Activated CD8-positive, alpha-beta memory T cell treated with anti-CD3 and anti-CD28 coated beads, Interleukin-2, amount 50 U/mL, for 24 hours (primary cell): ENCODE measurements around the gene PRG3.

Experiments used
- DNase-seq: peaks from one replicate; pipeline ENCODE4 v3.0.0-alpha.2; 2020; ENCODE audit errors: extremely low read depth

Gene PRG3

GRCh38 chr11:57380975-57381374 is at the start of gene PRG3:
Gene PRG3, minus strand, starts transcription at chr11:57381150. Its CDS starts 442 bp downstream, at chr11:57380708.
- DNase-seq = no peak

DNA sequence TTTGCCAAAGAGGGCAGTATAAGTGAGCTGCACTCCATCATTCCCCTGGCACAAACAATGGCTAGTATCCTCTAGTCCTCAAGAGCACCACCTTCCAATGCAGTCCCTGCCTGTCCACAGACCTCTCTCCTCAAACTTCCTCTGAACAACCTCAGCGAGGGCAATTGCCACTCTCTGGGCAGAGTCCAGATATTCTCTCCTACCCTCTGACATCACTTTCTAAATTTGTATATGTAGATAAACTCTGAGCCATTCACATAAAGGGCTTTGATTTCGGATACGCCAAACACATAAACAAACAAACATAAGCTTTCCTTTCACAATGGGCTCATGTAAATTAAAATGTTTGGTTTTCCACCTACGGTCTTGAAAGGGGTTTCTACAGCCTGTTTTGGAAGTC is 49.0 kb upstream of the PRG3 start:
- no peak for DNase-seq

- no peak for DNase-seq
These were observed 47.7 kb upstream of the PRG3 start for GRCh38 chr11:57428643-57429042.

GRCh38 chr11:57427727-57428082 is 46.8 kb upstream of the PRG3 start:
- DNase-seq = no peak

DNA sequence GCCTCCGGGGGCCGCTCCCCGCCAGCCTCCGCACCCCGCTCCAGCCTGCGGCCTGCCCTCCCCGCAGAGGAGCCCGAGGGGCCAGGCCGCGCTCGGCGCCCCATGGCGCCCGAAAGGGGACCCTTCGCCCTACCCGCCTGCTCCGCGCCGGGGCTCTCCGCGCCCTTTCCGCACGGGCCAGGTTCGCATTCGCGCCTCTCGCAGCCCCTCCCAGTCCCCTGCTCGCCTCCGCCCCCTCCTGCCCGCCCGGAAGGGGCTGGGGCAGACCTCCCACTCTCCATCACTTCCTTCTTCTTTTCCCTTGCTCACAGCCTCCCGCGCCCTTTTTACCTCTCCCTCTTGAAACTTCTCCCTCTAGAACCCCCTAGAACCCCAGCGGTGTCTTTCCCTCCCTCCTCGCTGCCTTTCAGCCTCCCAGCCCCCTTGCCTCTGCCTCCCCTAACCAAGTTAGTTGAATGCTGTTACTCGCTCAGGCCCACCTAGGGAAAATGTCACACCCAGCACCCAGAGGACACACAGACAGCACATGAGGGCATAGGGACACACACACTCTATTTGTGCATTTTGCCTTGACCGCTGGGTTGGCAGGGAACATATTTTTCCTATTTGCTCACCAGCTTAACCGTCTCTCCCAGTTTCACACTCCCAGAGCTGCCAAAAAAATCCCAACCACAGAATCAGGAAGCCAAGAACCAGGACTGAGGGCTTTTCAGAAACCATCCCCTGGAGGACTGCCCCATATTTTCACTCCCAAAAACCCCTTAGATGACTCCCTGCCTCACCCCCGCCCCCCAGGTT is 46.2 kb upstream of the PRG3 start, which contains the start of gene SLC43A3:
TSS of gene SLC43A3 (minus strand) at position 193 of the 798 bp plus-strand sequence. CDS start 949 bp downstream, outside the sequence.
- DNase-seq = peak; percentile 56

- DNase-seq = no peak
These were observed 45.5 kb upstream of the PRG3 start for GRCh38 chr11:57426439-57426928.

DNA sequence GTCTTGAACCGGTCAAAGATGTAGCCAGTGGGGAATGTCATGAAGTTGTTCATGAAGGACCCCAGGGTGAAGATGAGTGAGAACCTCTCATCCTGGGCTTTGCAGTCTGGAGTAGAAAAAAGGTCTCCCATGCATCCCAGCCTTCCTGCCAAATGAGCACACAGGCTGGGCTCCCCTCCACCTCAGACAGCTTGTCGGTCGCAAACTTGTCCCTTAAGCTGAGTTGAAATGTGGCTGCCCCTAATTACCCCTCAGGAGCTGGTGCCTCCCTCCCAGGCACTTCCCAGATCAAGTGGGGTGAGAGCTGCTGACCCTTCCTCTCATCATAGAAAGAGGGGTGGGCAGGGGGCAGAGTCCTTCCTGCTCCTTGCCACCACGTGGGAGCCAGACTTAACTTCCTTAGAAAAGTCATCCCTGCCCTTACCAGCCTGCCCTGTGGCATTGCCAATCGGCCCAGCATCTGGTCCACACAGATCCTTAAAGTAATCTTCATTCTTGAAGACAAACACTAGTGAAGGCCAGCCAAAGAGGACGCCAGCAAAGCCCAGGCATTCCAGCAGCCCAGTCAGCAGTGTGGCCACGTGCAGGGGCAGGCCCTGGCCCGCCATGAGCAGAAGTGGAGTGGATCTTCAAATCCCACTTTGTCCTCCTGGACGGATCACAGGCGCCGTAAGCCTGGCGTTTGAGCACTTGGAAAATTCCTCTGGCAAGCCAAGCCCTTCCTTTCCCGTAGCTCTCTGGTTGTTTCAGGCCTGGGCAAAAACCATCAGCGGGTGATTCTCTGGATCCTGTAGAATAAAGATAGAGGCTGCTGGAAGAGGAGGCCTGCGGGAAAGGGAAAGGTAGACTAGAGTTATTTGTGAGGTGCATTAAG is 44.9 kb upstream of the PRG3 start:
- DNase-seq = no peak

GRCh38 chr11:57424792-57425564 is 44.0 kb upstream of the PRG3 start:
- peak; percentile 80 for DNase-seq

DNA sequence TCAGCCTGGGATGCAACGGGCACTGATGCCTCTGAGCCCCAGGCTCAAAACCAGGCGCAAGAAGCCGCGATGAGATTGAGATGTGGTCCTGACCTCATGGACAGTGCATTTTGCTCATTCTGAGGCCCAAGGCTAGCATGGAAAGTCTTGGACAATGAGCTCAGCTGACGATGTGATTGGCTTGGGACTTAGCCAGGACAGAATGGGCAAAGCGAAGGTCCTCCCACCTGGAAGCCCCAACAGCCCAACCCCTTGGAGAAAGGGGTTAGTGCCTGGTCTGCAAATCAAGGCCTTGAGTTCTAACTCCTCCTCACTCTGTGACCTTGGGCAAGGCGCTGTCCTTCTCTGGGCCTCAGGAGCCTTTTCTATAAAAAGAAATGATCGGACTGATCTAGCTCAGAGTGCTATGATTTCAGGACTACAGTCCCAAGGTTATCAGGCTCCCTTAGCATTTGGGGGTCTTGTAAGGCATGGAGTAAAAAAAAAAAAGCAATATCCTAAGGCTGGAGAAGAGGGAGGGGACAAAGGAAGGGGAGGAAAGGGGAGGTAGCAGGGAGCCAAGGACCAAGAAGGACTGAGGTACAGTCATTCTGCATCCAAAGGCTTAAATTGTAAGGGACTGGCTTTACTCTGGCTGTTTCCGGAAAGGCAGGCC is 43.3 kb upstream of the PRG3 start:
- DNase-seq = no peak

GRCh38 chr11:57422669-57423068 is 41.7 kb upstream of the PRG3 start:
- DNase-seq = no peak

DNA sequence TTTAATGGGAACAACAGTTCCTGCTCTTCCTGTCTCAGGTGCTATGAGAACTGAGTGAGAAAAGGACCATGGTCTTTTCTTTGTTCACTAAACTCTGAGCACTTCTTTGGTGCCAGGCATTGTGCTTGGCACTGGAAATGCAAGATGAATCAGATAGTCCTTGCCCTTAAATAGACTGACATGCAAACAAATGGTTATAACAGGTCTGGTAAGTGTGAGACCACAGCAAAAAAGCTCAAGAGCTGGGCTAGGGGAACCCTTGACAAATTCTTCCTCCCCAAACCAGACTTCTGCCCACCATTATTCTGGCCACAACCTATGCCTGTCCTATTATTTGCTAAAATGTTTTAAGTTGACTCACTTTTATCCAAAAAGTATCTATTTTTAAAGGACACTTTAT is 40.9 kb upstream of the PRG3 start:
- DNase-seq = no peak

DNA sequence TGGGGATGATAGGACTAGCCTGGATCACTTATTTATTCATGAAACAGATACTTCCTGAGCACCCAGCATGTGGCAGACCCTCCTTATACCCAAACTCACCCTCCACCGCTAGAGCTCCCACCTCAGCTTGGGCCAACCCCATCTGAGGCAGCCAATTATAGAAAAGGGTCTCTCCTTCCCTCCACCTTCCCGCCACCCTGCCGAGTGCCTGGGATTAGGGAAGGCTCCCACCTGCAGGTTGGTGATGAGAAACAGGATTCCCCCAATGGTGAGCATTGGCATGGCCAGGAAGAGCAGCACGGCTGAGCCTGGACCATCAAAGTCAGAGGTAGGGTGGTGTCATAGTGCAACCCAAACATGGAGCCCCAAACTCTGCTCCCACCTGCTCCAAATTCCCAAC is 40.1 kb upstream of the PRG3 start:
- no peak for DNase-seq

- DNase-seq = no peak
These were observed 38.2 kb upstream of the PRG3 start for GRCh38 chr11:57419146-57419545.

DNA sequence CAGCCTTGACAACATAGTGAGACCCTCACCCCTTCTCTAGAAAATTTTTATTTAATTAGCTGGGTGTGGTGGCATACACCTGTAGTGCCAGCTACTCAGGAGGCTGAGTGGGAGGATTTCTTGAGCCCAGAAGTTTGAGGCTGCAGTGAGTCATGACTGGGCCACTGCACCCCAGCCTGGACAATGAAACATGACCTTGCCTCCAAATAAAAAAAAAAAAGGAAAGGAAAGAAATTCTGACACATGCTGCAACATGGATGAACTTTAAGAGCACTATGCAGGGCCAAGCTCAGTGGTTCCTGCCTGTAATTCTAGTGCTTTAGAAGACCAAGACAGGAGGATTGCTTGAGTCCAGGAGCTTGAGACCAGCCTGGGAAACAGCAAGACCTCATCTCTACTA is 37.2 kb upstream of the PRG3 start:
- DNase-seq = no peak

DNA sequence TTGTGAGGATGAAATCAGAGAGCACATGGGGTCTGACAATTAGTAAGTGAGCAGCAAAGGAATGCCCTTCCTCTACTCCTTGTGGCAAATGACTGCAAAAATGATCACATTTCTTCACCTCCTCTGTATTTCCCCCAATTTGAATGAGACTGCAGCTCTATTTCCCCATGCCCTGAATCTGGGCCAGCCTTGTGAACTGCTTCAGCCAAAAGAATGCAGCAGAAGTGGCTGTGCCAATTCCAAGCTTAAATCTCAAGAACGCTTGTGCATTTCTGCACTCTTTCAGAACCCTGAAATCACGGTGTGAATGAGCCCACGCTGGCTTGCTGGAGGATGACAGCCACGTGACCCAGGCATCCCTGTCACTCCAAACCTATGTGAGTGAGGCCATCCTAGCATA is 36.1 kb upstream of the PRG3 start:
- no peak for DNase-seq

GRCh38 chr11:57416436-57416835 is 35.5 kb upstream of the PRG3 start:
- no peak for DNase-seq

DNA sequence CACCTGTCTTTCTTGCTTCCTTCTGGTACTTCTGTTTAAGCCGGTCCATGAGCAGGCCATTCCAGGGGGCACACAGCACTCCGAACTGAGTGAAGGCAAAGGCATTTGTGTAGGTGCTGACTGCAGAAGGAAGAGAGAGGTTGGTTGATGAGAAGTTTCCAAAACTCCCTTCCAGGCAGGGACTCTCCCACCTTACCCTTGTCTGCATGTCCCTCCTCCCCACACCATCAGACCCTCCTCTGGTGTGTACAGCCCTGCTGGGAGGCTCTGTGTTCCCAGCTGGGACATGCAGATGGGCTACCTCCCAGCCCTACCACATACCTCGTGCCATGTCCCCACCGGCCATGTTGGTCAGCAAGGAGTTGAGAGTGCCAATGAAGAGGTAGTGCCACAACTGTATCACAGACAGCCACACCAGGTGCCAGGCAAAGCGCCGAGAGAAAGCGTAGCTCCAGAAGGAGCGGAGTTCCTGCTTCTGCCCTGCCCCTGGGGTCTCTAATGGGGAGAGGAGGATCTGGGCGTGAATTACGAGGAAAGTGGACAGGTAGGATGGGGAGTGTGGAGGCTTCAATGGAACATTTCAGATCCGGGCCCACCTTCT is 33.8 kb upstream of the PRG3 start:
- DNase-seq = no peak

DNA sequence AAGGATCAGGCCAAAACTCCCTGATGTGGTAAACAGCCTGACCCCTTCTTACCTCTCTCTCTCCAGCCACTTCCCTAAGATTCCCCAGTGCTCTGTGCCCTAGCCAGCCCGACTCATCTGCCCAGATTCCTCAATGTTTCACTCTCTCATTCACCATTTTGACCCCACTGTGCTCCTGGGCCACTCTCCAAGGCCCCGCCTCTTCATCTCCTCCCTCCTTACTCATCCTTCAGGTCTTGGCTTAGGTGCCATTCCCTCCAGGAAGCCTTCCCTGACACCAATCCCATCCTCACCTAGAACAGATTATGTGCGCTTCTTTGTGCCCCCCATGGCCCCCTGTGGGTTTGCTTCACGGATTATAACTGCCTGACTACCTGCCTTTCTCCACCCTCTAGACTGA is 32.7 kb upstream of the PRG3 start:
- no peak for DNase-seq

DNA sequence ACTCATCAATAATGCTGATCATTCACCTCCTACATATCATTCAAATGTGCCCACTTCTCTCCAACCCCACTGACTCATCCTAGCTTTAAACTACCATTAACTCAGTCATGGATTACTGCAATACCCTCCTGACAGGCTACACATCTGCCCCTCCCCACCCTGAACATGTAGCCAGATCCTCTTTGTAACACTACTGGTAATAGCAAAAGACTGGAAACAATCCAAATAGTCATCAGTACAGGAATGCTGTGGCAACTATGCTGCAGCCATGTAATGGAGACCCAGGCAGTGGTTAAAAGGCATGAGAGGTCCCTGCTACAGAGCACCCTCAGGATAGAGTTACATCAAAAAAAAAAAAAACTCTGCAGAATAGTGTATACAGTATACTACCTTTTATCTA is 29.3 kb upstream of the PRG3 start:
- DNase-seq = no peak

DNA sequence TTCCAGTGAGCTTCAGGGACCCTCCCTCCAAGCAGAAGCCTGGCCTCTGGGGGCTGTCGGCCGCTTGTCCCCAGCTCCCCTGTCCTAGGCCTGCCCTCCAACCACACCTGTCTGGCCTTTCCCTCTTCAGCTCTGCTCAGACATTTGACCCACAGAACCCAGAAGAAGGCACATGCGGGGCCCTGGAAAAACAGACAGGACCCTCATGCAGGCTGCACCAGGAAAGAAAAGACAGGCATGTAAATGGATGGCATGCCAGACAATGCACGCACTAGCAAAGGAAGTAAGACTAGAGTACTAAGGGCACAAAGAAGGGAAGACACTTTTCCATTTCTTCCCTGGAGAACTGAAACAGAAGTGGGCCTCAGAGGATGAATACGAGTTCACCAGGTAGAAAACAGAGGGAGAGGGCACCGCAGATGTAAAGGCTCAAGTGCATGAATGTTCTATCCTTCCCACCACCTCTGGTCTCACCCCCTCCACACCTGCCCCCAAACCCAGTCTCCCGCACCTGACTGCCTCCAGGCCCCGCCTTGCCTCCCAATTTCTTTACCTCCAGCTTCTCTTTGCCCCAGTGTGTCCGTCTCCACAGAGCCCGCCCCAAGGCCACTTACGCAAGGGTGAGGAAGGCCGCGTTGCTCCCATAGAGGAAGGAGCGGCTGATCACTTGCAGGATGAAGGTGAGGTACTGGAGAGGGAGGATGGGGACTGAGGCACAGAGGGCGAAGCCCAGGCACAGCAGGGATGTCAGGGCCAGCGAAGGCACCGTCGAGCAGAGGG is 28.6 kb upstream of the PRG3 start:
- DNase-seq = no peak
